ENCODE measurements around the gene PLCH1.

- TF ChIP-seq CTCF (conservative IDR thresholded peaks at IDR 0.05 in 1 of 2, IDR thresholded peaks at IDR 0.05 in 1 of 2; ENCODE audit: low read depth in 1 of 2, low read length in 2 of 2) = no peak
- no peak for TF ChIP-seq EZH2 (IDR thresholded peaks at IDR 0.05; ENCODE audit: low read length, missing control alignments)
These were observed 2.4 kb downstream of the PLCH1 start for GRCh38 chr3:155742349-155742965.
